GM08714 (cell line): Measurements from ENCODE around the gene YAE1.
"Not testable (repeated sequence)": the region's sequence is repeated elsewhere in the genome, so short reads cannot be mapped to it uniquely, and the experiment has no call there.

ENCODE experiments used
- H3K4me3 ChIP-seq: fragments of 200-500 bp; sonication (Bioruptor generic); 2 replicates; pipeline ENCODE4 v1.5.1; 2014; ENCODE audit warnings: mild to moderate bottlenecking, low read length, inconsistent platforms
- ZNF274 ChIP-seq: IDR thresholded peaks from 2 replicates; pipeline ENCODE4 v1.6.1; 2012; ENCODE audit warnings: mild to moderate bottlenecking, low read depth, low read length

Gene YAE1

GRCh38 chr7:39539816-39540215 is 26.4 kb upstream of the YAE1 start:
- TF ChIP-seq ZNF274, result no peak
- no peak overlapping the region for H3K4me3 ChIP-seq

- TF ChIP-seq ZNF274, result no peak
- no peak overlapping the region for H3K4me3 ChIP-seq
These were observed 25.9 kb upstream of the YAE1 start for GRCh38 chr7:39540320-39540719.

- no peak for TF ChIP-seq ZNF274
- no peak overlapping the region for H3K4me3 ChIP-seq
These were observed 24.7 kb upstream of the YAE1 start for GRCh38 chr7:39541511-39541910.

- H3K4me3 ChIP-seq, result not testable (repeated sequence)
These were observed 21.4 kb upstream of the YAE1 start for GRCh38 chr7:39544774-39545173.

- no peak overlapping the region for H3K4me3 ChIP-seq
- no peak for TF ChIP-seq ZNF274
These were observed 18.9 kb upstream of the YAE1 start for GRCh38 chr7:39547336-39547735.

- no peak overlapping the region for H3K4me3 ChIP-seq
- TF ChIP-seq ZNF274, result no peak
These were observed 15.8 kb upstream of the YAE1 start for GRCh38 chr7:39550411-39550810.

GRCh38 chr7:39553436-39553835 is 12.8 kb upstream of the YAE1 start:
- TF ChIP-seq ZNF274, result no peak
- no peak overlapping the region for H3K4me3 ChIP-seq

- TF ChIP-seq ZNF274, result no peak
- H3K4me3 ChIP-seq, result no peak overlapping the region
These were observed 11.5 kb upstream of the YAE1 start for GRCh38 chr7:39554583-39555165.

GRCh38 chr7:39557222-39557621 is 9.0 kb upstream of the YAE1 start:
- H3K4me3 ChIP-seq, result no peak overlapping the region
- no peak for TF ChIP-seq ZNF274

GRCh38 chr7:39557911-39558310 is 8.3 kb upstream of the YAE1 start:
- no peak overlapping the region for H3K4me3 ChIP-seq
- TF ChIP-seq ZNF274, result no peak

GRCh38 chr7:39560408-39560807 is 5.8 kb upstream of the YAE1 start:
- no peak for TF ChIP-seq ZNF274
- no peak overlapping the region for H3K4me3 ChIP-seq

GRCh38 chr7:39560997-39561396 is 5.2 kb upstream of the YAE1 start:
- TF ChIP-seq ZNF274, result no peak
- no peak overlapping the region for H3K4me3 ChIP-seq

GRCh38 chr7:39565538-39565937 is 666 bp upstream of the YAE1 start:
- peak overlapping the region; percentile 92 for H3K4me3 ChIP-seq
- TF ChIP-seq ZNF274, result no peak

GRCh38 chr7:39567294-39567693 is 1.1 kb downstream of the YAE1 start:
- H3K4me3 ChIP-seq, result peak overlapping the region; percentile 92
- no peak for TF ChIP-seq ZNF274

GRCh38 chr7:39574673-39575349 is 8.6 kb downstream of the YAE1 start:
- no peak for TF ChIP-seq ZNF274
- no peak overlapping the region for H3K4me3 ChIP-seq

- H3K4me3 ChIP-seq, result no peak overlapping the region
These were observed 11.1 kb downstream of the YAE1 start for GRCh38 chr7:39577229-39577874.

More at GRCh38 chr7:39577229-39577874, 11.1 kb downstream of the YAE1 start:
- TF ChIP-seq ZNF274, result no peak
